Measurements from ENCODE around the gene TSR3. TPM values are rescaled to one million over a fixed set of nuclear protein-coding genes. Genes with fewer than 3 reads are reported as not detected.
A peak's percentile ranks its signal among the peaks of the same experiment; 100 is the strongest.

The TSR3 gene
- polyA plus RNA-seq, 1 donor = 32.6 TPM

- DNase-seq = no peak
Observed at GRCh38 chr16:1355591-1355990, 3.9 kb upstream of the TSR3 start.

DNA sequence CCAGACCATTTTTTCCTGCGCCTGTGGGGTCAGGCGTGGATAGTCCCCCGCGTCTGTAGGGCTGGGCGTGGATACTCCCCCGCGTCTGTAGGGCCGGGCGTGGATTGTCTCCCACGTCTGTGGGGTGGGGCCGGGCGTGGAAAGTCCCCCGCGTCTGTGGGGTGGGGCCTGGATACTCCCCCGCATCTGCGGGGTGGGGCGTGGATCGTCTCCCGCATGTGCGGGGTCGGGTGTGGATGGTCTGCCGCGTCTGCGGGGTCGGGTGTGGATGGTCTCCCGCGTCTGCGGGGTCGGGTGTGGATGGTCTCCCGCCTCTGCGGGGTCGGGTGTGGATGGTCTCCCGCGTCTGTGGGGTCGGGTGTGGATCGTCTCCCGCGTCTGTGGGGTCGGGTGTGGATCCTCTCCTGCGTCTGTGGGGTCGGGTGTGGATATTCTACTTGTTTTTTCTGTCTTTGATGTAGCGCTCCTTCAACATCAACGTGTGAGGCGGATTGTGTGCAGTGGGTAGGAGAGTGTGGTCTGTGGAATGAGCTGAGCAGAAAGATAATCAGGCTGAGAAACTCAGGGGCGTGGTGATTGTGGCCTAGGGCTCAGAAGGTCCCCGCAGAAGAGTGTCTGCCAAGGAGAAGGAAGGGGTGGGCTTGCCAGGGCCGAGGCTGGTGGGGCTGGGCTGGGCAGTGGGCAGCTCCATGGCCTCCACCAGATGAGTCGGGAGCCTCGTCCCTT is 3.3 kb upstream of the TSR3 start:
- no peak for DNase-seq

- DNase-seq = no peak
Observed at GRCh38 chr16:1351215-1351581, 480 bp downstream of the TSR3 start.

GRCh38 chr16:1350691-1351090 is 987 bp downstream of the TSR3 start:
- no peak for DNase-seq

DNA sequence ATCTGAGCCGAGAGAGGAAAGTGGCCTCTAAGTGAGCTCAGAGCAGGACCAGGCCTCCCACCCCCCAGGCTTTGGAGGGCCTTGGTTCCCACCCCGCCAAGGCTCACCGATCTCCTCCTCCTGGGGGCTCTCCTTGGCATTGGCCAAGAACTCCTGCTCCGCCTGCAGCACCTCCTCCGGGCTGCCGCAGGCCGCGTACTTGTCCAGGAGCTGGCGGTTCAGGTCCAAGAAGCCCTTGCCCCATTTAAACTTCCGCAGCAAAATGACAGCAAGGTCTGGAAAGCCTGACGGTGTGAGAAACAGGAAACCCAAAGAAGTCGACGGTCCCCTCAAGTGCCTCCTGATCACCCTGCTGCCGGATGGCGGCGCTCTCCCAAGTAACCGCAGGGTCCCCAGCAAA is 1.7 kb downstream of the TSR3 start:
- no peak for DNase-seq

DNA sequence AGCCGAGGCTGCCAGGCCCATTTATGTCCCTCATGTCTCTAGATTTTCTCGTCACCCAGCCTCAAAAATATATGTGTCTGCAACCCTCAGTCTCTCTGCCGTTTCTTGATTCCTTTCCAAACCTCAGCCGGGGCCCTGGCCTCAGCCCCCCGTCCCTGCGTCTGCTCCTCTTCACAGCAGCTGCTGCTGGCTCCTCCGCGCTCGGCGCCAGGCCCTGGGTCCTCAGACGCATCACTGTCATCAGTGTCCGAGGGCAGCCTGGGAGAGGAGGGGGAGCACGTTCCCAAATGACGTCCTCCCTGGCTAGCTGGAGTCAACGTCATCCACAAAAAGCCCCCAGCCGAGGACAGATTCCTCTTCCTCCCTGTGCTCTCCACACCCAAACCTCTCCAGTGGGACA is 2.3 kb downstream of the TSR3 start:
- DNase-seq = no peak

- DNase-seq = no peak
Observed at GRCh38 chr16:1348926-1349325, 2.8 kb downstream of the TSR3 start.

GRCh38 chr16:1348441-1348840 is 3.2 kb downstream of the TSR3 start:
- no peak for DNase-seq

- no peak for DNase-seq
Observed at GRCh38 chr16:1347962-1348361, 3.7 kb downstream of the TSR3 start.

GRCh38 chr16:1347286-1347855 is 4.3 kb downstream of the TSR3 start:
- DNase-seq = no peak

- no peak for DNase-seq
Observed at GRCh38 chr16:1346422-1347285, 5.0 kb downstream of the TSR3 start.

GRCh38 chr16:1345651-1346421 is 5.8 kb downstream of the TSR3 start:
- no peak for DNase-seq

DNA sequence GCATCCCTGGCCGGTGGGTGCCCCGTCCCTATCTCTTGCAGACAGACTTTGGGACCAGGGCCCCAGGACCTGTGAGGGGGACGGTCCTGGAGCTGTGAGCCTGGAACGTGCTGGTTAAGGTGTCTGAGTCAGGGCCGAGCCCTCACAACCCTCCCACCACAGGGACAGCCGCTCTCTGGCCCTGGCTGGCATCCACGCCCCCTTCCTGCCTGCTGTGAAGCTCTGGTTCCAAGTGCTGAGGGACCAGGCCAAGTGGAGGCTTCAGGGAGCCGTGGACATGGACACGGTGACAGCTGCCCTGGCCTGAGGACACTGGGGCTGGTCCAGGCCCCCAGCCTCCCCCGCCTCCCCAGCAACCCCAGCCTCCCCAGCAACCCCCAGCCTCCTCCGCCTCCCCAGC is 6.6 kb downstream of the TSR3 start:
- DNase-seq = no peak

GRCh38 chr16:1344499-1344898 is 7.2 kb downstream of the TSR3 start:
- no peak for DNase-seq

DNA sequence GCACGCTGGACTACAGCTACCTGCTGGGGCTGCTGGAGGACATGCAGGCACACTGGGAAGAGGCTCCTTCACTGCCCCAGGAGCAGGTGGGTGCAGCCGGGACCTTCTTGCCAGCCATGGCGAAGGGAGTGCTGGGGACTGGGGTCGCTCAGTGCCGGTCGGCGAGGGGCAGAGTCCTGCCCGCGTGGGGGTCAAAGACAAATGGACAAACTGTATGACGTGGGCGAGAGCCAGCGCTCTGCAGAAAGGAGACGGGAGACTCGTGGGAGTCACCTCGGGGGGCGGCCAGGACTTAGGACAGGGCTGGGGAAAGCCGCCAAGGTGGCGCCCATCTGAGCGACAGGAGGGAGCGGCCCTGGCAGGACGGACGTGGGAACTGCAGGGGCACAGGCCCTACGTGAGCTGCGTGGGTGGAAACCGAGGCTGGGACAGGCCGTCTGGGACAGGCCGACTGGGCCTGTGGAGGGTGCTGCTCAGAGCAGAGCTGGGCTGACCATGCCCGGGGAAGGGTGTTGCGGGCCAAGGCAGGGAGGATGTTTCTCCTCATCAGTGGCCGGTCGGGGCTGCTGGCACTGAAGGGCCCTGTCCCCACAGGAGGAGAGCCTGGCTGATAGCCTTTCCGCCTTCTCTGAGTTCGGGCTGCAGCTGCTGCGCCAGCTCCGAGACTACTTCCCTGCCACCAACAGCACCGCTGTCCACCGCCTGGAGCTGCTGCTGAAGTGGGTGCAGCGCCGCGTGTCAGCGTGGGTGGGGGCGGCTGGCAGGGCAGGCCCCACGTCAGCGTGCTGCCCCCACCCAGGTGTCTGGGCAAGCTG is 8.0 kb downstream of the TSR3 start:
- DNase-seq = no peak

- peak; percentile 91 for DNase-seq
Observed at GRCh38 chr16:1342526-1343427, 8.9 kb downstream of the TSR3 start.

- DNase-seq = no peak
Observed at GRCh38 chr16:1341495-1342420, 9.9 kb downstream of the TSR3 start.

- DNase-seq = no peak
Observed at GRCh38 chr16:1340730-1341494, 10.8 kb downstream of the TSR3 start.
